Caco-2 (cell line): ENCODE results near the gene POMGNT2. TPM values are rescaled to one million over a fixed set of nuclear protein-coding genes. Genes with fewer than 3 reads are reported as not detected.

Experiments
- BruUV-seq: library from RNA; stranded (reverse); fragments of 400-500 nt; replicated peaks from 2 replicates; lab custom pipeline; 2021; lab: Mats Ljungman, UMichigan
- CTCF ChIA-PET: fragments of 300-600 bp; sonication (Branson Sonifier 250); formaldehyde crosslinking; loops from one replicate; lab custom pipeline; 2022; ENCODE audit warnings: antibody characterized with exemption; lab: Charles Lee
- POLR2A ChIA-PET: fragments of 300-600 bp; sonication (Branson Sonifier 250); formaldehyde crosslinking; loops from one replicate; lab custom pipeline; 2022; ENCODE audit warnings: antibody characterized with exemption; lab: Charles Lee
- DNase-seq, 2 experiments: peaks; one replicate each; pipeline versions ENCODE4 v3.0.0 to v3.0.0-alpha.2; 2020 to 2022
- H3K27me3 ChIP-seq: replicated peaks from 2 replicates; pipeline ENCODE4 v1.6.0; 2011; ENCODE audit warnings: low read length; ENCODE audit not compliant: control insufficient read depth, insufficient read depth
- H3K36me3 ChIP-seq: 2 replicates; pipeline ENCODE4 v1.5.1; 2011; ENCODE audit warnings: low read length; ENCODE audit not compliant: control insufficient read depth, insufficient read depth
- H3K4me1 ChIP-seq: fragments of 250-450 bp; sonication (Bioruptor Pico); 2 replicates; pipeline ENCODE4 v1.5.1; 2020; ENCODE audit warnings: mild to moderate bottlenecking
- H3K4me3 ChIP-seq: 2 replicates; pipeline ENCODE4 v1.5.1; 2011; ENCODE audit warnings: low read depth, mild to moderate bottlenecking, control low read depth, low read length
- H3K9me3 ChIP-seq: fragments of 250-450 bp; sonication (Bioruptor Pico); 2 replicates; pipeline ENCODE4 v1.5.1; 2020; ENCODE audit warnings: mild to moderate bottlenecking, moderate library complexity
- H3K27ac Mint-ChIP-seq: one replicate; pipeline ENCODE4 v1.8.0; 2022; ENCODE audit warnings: mixed read lengths; ENCODE audit not compliant: unreplicated experiment
- H3K27me3 Mint-ChIP-seq: one replicate; pipeline ENCODE4 v1.8.0; 2022; ENCODE audit warnings: mixed read lengths; ENCODE audit not compliant: insufficient read depth, unreplicated experiment
- H3K36me3 Mint-ChIP-seq: one replicate; pipeline ENCODE4 v1.8.0; 2022; ENCODE audit warnings: mild to moderate bottlenecking, mixed read lengths; ENCODE audit not compliant: insufficient read depth, unreplicated experiment
- H3K4me1 Mint-ChIP-seq: one replicate; pipeline ENCODE4 v1.8.0; 2022; ENCODE audit warnings: low read depth, mixed read lengths; ENCODE audit not compliant: unreplicated experiment
- H3K4me3 Mint-ChIP-seq: one replicate; pipeline ENCODE4 v1.8.0; 2022; ENCODE audit warnings: mild to moderate bottlenecking, moderate library complexity, mixed read lengths; ENCODE audit not compliant: unreplicated experiment
- H3K9me3 Mint-ChIP-seq: one replicate; pipeline ENCODE4 v1.8.0; 2022; ENCODE audit warnings: mixed read lengths; ENCODE audit not compliant: unreplicated experiment
- intact Hi-C: fragments of 100-400 bp; cut with micrococcal nuclease; formaldehyde crosslinking; loops from one replicate; pipeline ENCODE4 v1.10.0; 2022; ENCODE audit not compliant: unreplicated experiment
- total RNA-seq: library from RNA; stranded (reverse); gene quantifications from 2 replicates; pipeline ENCODE4 v1.2.3, GENCODE V29; 2022
- TF ChIP-seq, protein P1 (sequence below), 2 experiments: fragments of 200-600 bp in 1 of 2; IDR thresholded peaks; 1 replicate in 1 of 2; 2 replicates in 1 of 2; pipeline versions ENCODE4 v1.5.1 to v1.8.0; 2011 to 2022; ENCODE audit warnings: antibody characterized with exemption in 1 of 2, control low read depth in 1 of 2, inconsistent platforms in 1 of 2, low read depth in 1 of 2, low read length in 1 of 2, mild to moderate bottlenecking in 1 of 2, moderate library complexity in 1 of 2; ENCODE audit not compliant: insufficient read depth in 1 of 2, severe bottlenecking in 1 of 2, unreplicated experiment in 1 of 2

Gene POMGNT2
- total RNA-seq, 1 experiment from 2014 or later, result 10.1 TPM

DNA sequence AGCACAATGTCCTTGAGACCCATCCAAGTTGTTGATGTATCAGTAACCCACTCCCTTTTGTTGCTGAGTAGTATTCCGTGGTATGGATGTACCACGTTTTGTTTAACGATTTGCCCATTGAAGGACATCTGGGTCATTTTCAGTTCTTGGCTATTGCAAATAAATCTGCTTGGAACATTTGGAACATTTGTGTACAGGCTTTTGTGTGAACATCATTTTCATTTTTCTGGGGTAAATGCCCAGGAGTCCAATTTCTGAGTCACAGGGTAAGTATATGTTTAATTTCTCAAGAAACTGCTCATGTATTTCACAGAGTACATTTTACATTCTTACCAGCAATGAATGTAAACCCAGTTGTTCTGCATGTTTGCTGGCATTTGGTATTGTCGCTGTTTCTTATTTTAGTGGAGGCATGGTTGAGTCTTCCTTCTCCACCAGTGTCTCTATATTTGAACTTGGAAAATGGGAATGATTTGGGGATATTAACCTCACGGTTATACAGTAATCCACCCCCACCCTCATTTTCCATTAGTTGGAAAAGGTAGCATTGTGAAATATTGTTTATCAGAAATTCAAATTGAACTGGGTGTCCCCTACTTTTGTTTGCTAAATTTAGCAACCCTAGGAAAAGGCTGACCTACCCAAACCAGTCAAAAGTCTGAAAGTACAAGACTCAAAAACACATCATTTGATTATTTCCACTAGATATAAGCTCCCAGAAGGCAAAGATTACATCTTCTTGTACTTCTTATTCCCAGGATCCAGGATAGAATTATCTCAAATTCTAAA, 30.8 kb downstream of the POMGNT2 start:
- H3K9me3 ChIP-seq, result no peaks in the 10 kb centered on the region
- no peaks in the 10 kb centered on the region for H3K4me1 ChIP-seq
- Mint-ChIP-seq H3K27me3 (peaks cover 4% of the 10 kb centered on the region), H3K36me3 (peaks cover 3% of the 10 kb centered on the region), H3K4me1 (no peaks in the 10 kb centered on the region), H3K9me3 (no peaks in the 10 kb centered on the region), H3K4me3 (no peak overlapping the region), H3K27ac (no peak overlapping the region)
- no peak overlapping the region for H3K4me3 ChIP-seq
- H3K27me3 ChIP-seq, result no peaks in the 10 kb centered on the region
- intact Hi-C loops, result no loop called here
- no peak for DNase-seq
- CTCF ChIA-PET, result no interaction called here
- H3K36me3 ChIP-seq, result no peaks in the 10 kb centered on the region
- no TSS peak for BruUV-seq
- TF ChIP-seq, protein P1, sequence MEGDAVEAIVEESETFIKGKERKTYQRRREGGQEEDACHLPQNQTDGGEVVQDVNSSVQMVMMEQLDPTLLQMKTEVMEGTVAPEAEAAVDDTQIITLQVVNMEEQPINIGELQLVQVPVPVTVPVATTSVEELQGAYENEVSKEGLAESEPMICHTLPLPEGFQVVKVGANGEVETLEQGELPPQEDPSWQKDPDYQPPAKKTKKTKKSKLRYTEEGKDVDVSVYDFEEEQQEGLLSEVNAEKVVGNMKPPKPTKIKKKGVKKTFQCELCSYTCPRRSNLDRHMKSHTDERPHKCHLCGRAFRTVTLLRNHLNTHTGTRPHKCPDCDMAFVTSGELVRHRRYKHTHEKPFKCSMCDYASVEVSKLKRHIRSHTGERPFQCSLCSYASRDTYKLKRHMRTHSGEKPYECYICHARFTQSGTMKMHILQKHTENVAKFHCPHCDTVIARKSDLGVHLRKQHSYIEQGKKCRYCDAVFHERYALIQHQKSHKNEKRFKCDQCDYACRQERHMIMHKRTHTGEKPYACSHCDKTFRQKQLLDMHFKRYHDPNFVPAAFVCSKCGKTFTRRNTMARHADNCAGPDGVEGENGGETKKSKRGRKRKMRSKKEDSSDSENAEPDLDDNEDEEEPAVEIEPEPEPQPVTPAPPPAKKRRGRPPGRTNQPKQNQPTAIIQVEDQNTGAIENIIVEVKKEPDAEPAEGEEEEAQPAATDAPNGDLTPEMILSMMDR (IDR thresholded peaks at IDR 0.05; ENCODE audit: insufficient read depth in 1 of 2, low read depth in 1 of 2, low read length in 1 of 2, severe bottlenecking in 1 of 2, unreplicated experiment in 1 of 2), result no peak
- POLR2A ChIA-PET, result no interaction called here

DNA sequence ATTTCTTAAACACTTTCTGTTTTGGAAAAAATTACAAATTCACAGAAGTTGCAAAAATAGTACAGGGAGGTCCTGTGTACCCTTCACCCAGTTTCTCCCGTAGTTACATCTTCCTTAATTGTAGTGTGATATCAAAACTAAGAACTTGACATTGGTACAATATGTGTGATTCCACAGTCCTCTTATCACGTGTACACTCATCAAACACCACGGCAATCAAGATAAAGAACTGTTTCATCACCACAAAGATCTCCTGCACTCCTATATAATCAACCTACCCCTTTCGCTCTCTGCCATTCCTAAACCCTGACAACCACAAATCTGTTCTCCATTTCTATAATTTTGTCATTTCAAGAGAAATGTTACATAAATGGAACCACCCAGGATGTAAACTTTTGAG, 31.4 kb downstream of the POMGNT2 start:
- POLR2A ChIA-PET, result no interaction called here
- no peaks in the 10 kb centered on the region for H3K27me3 ChIP-seq
- no peaks in the 10 kb centered on the region for H3K36me3 Mint-ChIP-seq

DNA sequence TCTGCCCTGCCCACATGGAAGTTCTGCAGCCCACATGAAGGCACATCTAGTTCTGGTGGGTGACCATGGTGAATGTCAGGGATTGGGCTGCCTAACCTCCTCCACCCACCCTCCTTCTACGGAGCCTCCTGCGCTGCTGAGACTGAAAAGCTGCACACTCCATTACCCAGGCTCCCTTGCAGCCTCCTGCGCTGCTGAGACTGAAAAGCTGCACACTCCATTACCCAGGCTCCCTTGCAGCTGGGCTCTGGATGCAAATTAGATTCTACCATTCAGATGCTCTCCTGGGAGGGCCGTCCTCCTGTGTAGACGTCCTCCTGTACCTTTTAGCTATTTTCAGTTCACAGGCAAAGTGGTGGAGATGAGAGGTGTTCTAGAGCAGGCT, 32.1 kb downstream of the POMGNT2 start:
- no peak for DNase-seq
- Histone ChIP-seq H3K27me3 (no peaks in the 10 kb centered on the region), H3K9me3 (no peaks in the 10 kb centered on the region), H3K36me3 (no peaks in the 10 kb centered on the region), H3K4me1 (no peaks in the 10 kb centered on the region), H3K4me3 (no peak overlapping the region)
- TF ChIP-seq, protein P1 (IDR thresholded peaks at IDR 0.05; ENCODE audit: insufficient read depth in 1 of 2, low read depth in 1 of 2, low read length in 1 of 2, severe bottlenecking in 1 of 2, unreplicated experiment in 1 of 2), result no peak
- Mint-ChIP-seq H3K9me3 (no peaks in the 10 kb centered on the region), H3K27ac (no peak overlapping the region), H3K4me3 (no peak overlapping the region), H3K36me3 (no peaks in the 10 kb centered on the region), H3K4me1 (no peaks in the 10 kb centered on the region), H3K27me3 (peaks cover 4% of the 10 kb centered on the region)
- intact Hi-C loops, result no loop called here
- BruUV-seq, result no TSS peak
- ChIA-PET CTCF (no interaction called here), POLR2A (no interaction called here)

More for the DNA sequence above, 31.4 kb downstream of the POMGNT2 start:
- H3K27ac Mint-ChIP-seq, result no peak overlapping the region
- Histone ChIP-seq H3K9me3 (no peaks in the 10 kb centered on the region), H3K4me3 (no peak overlapping the region), H3K4me1 (no peaks in the 10 kb centered on the region), H3K36me3 (no peaks in the 10 kb centered on the region)
- H3K27me3 Mint-ChIP-seq, result peaks cover 4% of the 10 kb centered on the region
- no peak overlapping the region for H3K4me3 Mint-ChIP-seq
- TF ChIP-seq, protein P1 (IDR thresholded peaks at IDR 0.05; ENCODE audit: insufficient read depth in 1 of 2, low read depth in 1 of 2, low read length in 1 of 2, severe bottlenecking in 1 of 2, unreplicated experiment in 1 of 2), result no peak
- no peaks in the 10 kb centered on the region for H3K4me1 Mint-ChIP-seq
- no TSS peak for BruUV-seq
- CTCF ChIA-PET, result no interaction called here
- H3K9me3 Mint-ChIP-seq, result no peaks in the 10 kb centered on the region
- intact Hi-C loops, result no loop called here
- no peak for DNase-seq
